K562 (cell line): ENCODE measurements around the gene B3GALT4. TPM values are rescaled to one million over a fixed set of nuclear protein-coding genes. Genes with fewer than 3 reads are reported as not detected.

ENCODE experiments used
- DDX20 ChIP-seq: fragments of 450-650 bp; IDR thresholded peaks from 2 replicates; pipeline ENCODE4 v1.6.1; 2016; ENCODE audit warnings: missing genetic modification characterization, low read depth, mild to moderate bottlenecking, missing compliant biosample characterization, moderate library complexity
- FOS ChIP-seq: IDR thresholded peaks from 3 replicates; pipeline ENCODE4 v1.6.1; 2011; ENCODE audit not compliant: insufficient read length; ENCODE audit errors: extremely low read depth
- KAT8 ChIP-seq: fragments of 450-650 bp; IDR thresholded peaks from 2 replicates; pipeline ENCODE4 v1.6.1; 2016; ENCODE audit warnings: low read depth, mild to moderate bottlenecking
- KDM5B ChIP-seq: fragments of 200-600 bp; sonication (generic); IDR thresholded peaks from 2 replicates; pipeline ENCODE4 v1.6.1; 2012; ENCODE audit warnings: low read depth, mild to moderate bottlenecking, moderate library complexity, low read length, control low read depth, inconsistent platforms; ENCODE audit not compliant: insufficient replicate concordance
- NR2C2 ChIP-seq, 2 experiments: fragments of 200-800 bp in 1 of 2; sonication (Bioruptor generic) in 1 of 2; sonication (generic) in 1 of 2; formaldehyde crosslinking in 1 of 2; IDR thresholded peaks; 2 replicates each; pipeline versions ENCODE4 v1.6.1 to v1.8.0; 2016 to 2022; ENCODE audit warnings: mild to moderate bottlenecking in 1 of 2, missing compliant biosample characterization in 1 of 2, missing genetic modification characterization in 1 of 2, missing genetic modification reagents in 1 of 2
- POLR2G ChIP-seq: fragments of 200-400 bp; formaldehyde crosslinking; IDR thresholded peaks from 2 replicates; pipeline ENCODE4 v1.6.1; 2017; ENCODE audit warnings: low read depth, mild to moderate bottlenecking, antibody characterized with exemption, low read length, moderate library complexity
- SETDB1 ChIP-seq: IDR thresholded peaks from one replicate; pipeline ENCODE4 v1.6.1; 2012; ENCODE audit warnings: low read length, control low read depth, inconsistent platforms
- ZNF140 ChIP-seq: fragments of 250-450 bp; sonication (Bioruptor Pico); IDR thresholded peaks from 2 replicates; pipeline ENCODE4 v1.8.0; 2021; ENCODE audit warnings: moderate library complexity, mild to moderate bottlenecking, inconsistent platforms
- ZNF274 ChIP-seq: IDR thresholded peaks from 2 replicates; pipeline ENCODE4 v1.6.1; 2011; ENCODE audit warnings: low read depth, mild to moderate bottlenecking, low read length, moderate library complexity, borderline replicate concordance
- ZNF764 ChIP-seq: fragments of 250-450 bp; sonication (Bioruptor Pico); IDR thresholded peaks from 2 replicates; pipeline ENCODE4 v1.4.0; 2020; ENCODE audit warnings: low read depth, mild to moderate bottlenecking, moderate library complexity
- ZNF830 ChIP-seq: fragments of 250-450 bp; sonication (Bioruptor Pico); IDR thresholded peaks from 2 replicates; pipeline ENCODE4 v1.5.0; 2021; ENCODE audit warnings: mild to moderate bottlenecking
- polyA plus RNA-seq, 8 experiments: library from polyadenylated mRNA; depleted of rRNA in 4 of 8; stranded (reverse) in 5 of 8; unstranded in 3 of 8; fragments of >200 nt; fragmentation: Nextera tagmentation in 2 of 8; fragmentation: Illumina TruSeq in 1 of 8; extraction: Ambion mirVana in 2 of 8; extraction: Trizol in 1 of 8; gene quantifications; 2 replicates each; pipeline versions ENCODE4 v1.2.1 to v1.2.3, GENCODE V29; 2011 to 2014; ENCODE audit warnings: inconsistent platforms in 1 of 8, missing spikeins in 1 of 8
- total RNA-seq, 7 experiments: library from RNA; depleted of rRNA in 6 of 7; stranded (reverse); fragments of >200 nt in 6 of 7; fragmentation: Illumina TruSeq in 2 of 7; extraction: Trizol in 2 of 7; gene quantifications; 2 replicates each; pipeline versions ENCODE4 v1.2.1 to v1.2.3, GENCODE V29; 2011 to 2021; ENCODE audit warnings: low replicate concordance in 1 of 7
- TF ChIP-seq, protein P1 (sequence below): fragments of 250-450 bp; sonication (Bioruptor Pico); IDR thresholded peaks from 2 replicates; pipeline ENCODE4 v1.8.0; 2021; ENCODE audit warnings: mild to moderate bottlenecking, moderate library complexity
- TF ChIP-seq, protein P2 (sequence below): sonication (generic); formaldehyde crosslinking; IDR thresholded peaks from 2 replicates; pipeline ENCODE4 v1.8.0; 2022; ENCODE audit warnings: mild to moderate bottlenecking, low read depth, missing genetic modification reagents
- TF ChIP-seq, protein P3 (sequence below): fragments of 450-650 bp; conservative IDR thresholded peaks from 2 replicates; pipeline ENCODE4 v1.6.1; 2016; ENCODE audit warnings: missing genetic modification characterization, low read depth, mild to moderate bottlenecking, control low read depth, missing compliant biosample characterization
- TF ChIP-seq, protein P4 (sequence below): sonication (generic); formaldehyde crosslinking; IDR thresholded peaks from 2 replicates; pipeline ENCODE4 v1.8.1; 2023; ENCODE audit warnings: mild to moderate bottlenecking, missing genetic modification reagents

Gene B3GALT4
- total and polyA plus RNA-seq, 9 of the 15 experiments (the other 6 are each of a cell fraction or from before 2014, with no cell fraction given): 0.11 to 1.3 (median 0.53) TPM; not detected in 1

DNA sequence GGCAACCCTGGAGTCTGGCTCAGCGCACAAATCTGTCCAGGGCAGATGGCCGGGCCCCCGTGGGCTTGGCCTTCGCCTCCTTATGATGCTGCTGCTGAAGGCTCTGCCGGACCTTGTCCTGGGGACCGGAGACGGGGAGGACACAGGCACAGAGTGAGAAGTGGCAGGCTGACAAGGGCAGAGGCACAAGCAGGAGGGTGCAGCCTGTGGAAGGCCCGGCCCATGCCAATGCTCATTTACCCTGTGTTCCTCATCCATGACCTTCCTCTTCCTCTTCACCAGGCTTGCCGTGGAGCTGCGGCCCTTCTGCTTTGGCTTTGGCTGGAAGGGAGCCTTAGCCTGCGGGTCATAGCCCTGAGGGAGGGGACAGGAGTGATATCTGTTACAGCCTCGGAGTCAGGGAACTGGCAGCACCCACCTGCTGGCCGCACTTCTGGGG is 2.4 kb downstream of the B3GALT4 start (continued):
- TF ChIP-seq, protein P1, sequence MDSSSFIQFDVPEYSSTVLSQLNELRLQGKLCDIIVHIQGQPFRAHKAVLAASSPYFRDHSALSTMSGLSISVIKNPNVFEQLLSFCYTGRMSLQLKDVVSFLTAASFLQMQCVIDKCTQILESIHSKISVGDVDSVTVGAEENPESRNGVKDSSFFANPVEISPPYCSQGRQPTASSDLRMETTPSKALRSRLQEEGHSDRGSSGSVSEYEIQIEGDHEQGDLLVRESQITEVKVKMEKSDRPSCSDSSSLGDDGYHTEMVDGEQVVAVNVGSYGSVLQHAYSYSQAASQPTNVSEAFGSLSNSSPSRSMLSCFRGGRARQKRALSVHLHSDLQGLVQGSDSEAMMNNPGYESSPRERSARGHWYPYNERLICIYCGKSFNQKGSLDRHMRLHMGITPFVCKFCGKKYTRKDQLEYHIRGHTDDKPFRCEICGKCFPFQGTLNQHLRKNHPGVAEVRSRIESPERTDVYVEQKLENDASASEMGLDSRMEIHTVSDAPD (CRISPR knock-in tag): no peak
- TF ChIP-seq, protein P2, sequence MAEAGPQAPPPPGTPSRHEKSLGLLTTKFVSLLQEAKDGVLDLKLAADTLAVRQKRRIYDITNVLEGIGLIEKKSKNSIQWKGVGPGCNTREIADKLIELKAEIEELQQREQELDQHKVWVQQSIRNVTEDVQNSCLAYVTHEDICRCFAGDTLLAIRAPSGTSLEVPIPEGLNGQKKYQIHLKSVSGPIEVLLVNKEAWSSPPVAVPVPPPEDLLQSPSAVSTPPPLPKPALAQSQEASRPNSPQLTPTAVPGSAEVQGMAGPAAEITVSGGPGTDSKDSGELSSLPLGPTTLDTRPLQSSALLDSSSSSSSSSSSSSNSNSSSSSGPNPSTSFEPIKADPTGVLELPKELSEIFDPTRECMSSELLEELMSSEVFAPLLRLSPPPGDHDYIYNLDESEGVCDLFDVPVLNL (CRISPR knock-in tag): no peak
- no peak for TF ChIP-seq FOS
- no peak for TF ChIP-seq ZNF830 (CRISPR knock-in tag)
- no peak for TF ChIP-seq SETDB1
- TF ChIP-seq ZNF764 (CRISPR knock-in tag): no peak
- TF ChIP-seq ZNF274: no peak
- peak; percentile 3 for TF ChIP-seq KDM5B
- TF ChIP-seq POLR2G: peak; percentile 65
- TF ChIP-seq, protein P3, sequence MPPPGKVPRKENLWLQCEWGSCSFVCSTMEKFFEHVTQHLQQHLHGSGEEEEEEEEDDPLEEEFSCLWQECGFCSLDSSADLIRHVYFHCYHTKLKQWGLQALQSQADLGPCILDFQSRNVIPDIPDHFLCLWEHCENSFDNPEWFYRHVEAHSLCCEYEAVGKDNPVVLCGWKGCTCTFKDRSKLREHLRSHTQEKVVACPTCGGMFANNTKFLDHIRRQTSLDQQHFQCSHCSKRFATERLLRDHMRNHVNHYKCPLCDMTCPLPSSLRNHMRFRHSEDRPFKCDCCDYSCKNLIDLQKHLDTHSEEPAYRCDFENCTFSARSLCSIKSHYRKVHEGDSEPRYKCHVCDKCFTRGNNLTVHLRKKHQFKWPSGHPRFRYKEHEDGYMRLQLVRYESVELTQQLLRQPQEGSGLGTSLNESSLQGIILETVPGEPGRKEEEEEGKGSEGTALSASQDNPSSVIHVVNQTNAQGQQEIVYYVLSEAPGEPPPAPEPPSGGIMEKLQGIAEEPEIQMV (tag): no peak
- TF ChIP-seq NR2C2 (CRISPR knock-in tag; IDR thresholded peaks at IDR 0.05): peak; percentile 36; the same call in 1 of the 2 replicates
- TF ChIP-seq NR2C2 (tag; IDR thresholded peaks at IDR 0.05): no peak
- no peak for TF ChIP-seq DDX20 (tag)
- no peak for TF ChIP-seq KAT8
- no peak for TF ChIP-seq ZNF140 (CRISPR knock-in tag)
- TF ChIP-seq, protein P4, sequence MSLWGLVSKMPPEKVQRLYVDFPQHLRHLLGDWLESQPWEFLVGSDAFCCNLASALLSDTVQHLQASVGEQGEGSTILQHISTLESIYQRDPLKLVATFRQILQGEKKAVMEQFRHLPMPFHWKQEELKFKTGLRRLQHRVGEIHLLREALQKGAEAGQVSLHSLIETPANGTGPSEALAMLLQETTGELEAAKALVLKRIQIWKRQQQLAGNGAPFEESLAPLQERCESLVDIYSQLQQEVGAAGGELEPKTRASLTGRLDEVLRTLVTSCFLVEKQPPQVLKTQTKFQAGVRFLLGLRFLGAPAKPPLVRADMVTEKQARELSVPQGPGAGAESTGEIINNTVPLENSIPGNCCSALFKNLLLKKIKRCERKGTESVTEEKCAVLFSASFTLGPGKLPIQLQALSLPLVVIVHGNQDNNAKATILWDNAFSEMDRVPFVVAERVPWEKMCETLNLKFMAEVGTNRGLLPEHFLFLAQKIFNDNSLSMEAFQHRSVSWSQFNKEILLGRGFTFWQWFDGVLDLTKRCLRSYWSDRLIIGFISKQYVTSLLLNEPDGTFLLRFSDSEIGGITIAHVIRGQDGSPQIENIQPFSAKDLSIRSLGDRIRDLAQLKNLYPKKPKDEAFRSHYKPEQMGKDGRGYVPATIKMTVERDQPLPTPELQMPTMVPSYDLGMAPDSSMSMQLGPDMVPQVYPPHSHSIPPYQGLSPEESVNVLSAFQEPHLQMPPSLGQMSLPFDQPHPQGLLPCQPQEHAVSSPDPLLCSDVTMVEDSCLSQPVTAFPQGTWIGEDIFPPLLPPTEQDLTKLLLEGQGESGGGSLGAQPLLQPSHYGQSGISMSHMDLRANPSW (CRISPR knock-in tag): no peak
